BJ (cell line): ENCODE data around the gene SNCG. TPM values are rescaled to one million over a fixed set of nuclear protein-coding genes. Genes with fewer than 3 reads are reported as not detected.

Experiments used
- polyA plus RNA-seq: library from polyadenylated mRNA; depleted of rRNA; stranded (reverse); fragments of >200 nt; gene quantifications from 2 replicates; pipeline ENCODE4 v1.2.3, GENCODE V29; 2011; rRNA removed
- small RNA-seq: library from RNA; depleted of rRNA; stranded (forward); fragments of <200 nt; gene quantifications from one replicate; pipeline ENCODE3, GENCODE V24; 2012; ENCODE audit warnings: low replicate concordance, low read depth; ENCODE audit not compliant: insufficient read length

The SNCG gene
- polyA plus RNA-seq, 1 experiment = 9.7 TPM

Small RNAs within 50 kb of the gene (small RNA-seq; reads per million reads assigned to genes)
- gene BMS1P3 = not detected

Other genes starting within 250 kb of the SNCG start
- 21.4 and 39.6 TPM in 2 replicates for gene BMPR1A, start 202.0 kb upstream of the SNCG start, polyA plus RNA-seq
- gene MMRN2, start 984 bp upstream of the SNCG start, polyA plus RNA-seq = 1.9 and 2.7 TPM in 2 replicates
- gene ADIRF, start 9.9 kb downstream of the SNCG start, polyA plus RNA-seq = 42.1 and 64.4 TPM in 2 replicates
- not detected in 2 replicates for gene FAM25A, start 61.7 kb downstream of the SNCG start, polyA plus RNA-seq
- gene GLUD1, start 136.2 kb downstream of the SNCG start, polyA plus RNA-seq = 78.6 and 99.5 TPM in 2 replicates
- 7.7 and 15.9 TPM in 2 replicates for gene SHLD2, start 136.6 kb downstream of the SNCG start, polyA plus RNA-seq